GM12875 (cell line): Measurements from ENCODE around the gene CMPK2.

Source experiments
- H3K4me3 ChIP-seq: one replicate; pipeline ENCODE4 v1.5.1; 2011; ENCODE audit warnings: low read depth, low read length, control low read depth
- TF ChIP-seq, protein P1 (sequence below): IDR thresholded peaks from 2 replicates; pipeline ENCODE4 v1.5.1; 2011; ENCODE audit warnings: low read depth, mild to moderate bottlenecking, control low read depth, inconsistent platforms, low read length, moderate library complexity, borderline replicate concordance; ENCODE audit not compliant: insufficient read depth

CMPK2 gene

DNA sequence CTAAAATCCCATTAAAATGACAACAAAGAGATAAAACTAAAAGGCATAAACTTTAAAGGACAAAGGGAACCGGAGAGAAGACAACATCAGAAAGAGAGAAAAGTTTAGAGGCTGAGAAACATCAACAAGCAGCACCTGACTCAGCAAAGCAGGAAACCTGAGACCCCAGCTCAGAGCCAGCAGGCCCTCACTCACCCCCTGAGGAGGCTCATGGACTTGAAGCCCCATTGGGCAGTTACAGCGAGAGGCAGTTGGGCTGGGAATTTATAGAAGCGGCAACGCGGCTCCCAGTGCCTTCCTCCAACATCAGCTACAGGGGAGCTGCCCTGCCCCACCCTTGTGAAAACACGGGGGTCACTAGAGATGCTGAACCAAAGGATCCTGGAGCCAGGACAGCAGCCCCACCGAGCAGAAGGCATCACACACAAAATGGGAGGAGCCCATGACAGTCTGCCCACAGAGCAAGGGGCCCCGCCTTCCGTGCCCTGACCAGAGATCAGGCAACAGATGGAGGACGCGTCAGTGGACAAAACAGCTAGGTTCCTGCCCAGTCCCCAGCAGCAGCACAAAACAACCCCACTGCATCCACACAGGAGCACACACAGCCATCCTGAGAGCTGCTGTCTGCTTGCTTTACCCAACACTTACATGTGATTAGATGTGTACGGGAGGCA lies 52.7 kb downstream of the CMPK2 start:
- TF ChIP-seq, protein P1, sequence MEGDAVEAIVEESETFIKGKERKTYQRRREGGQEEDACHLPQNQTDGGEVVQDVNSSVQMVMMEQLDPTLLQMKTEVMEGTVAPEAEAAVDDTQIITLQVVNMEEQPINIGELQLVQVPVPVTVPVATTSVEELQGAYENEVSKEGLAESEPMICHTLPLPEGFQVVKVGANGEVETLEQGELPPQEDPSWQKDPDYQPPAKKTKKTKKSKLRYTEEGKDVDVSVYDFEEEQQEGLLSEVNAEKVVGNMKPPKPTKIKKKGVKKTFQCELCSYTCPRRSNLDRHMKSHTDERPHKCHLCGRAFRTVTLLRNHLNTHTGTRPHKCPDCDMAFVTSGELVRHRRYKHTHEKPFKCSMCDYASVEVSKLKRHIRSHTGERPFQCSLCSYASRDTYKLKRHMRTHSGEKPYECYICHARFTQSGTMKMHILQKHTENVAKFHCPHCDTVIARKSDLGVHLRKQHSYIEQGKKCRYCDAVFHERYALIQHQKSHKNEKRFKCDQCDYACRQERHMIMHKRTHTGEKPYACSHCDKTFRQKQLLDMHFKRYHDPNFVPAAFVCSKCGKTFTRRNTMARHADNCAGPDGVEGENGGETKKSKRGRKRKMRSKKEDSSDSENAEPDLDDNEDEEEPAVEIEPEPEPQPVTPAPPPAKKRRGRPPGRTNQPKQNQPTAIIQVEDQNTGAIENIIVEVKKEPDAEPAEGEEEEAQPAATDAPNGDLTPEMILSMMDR, result no peak
- H3K4me3 ChIP-seq, result no peak overlapping the region

DNA sequence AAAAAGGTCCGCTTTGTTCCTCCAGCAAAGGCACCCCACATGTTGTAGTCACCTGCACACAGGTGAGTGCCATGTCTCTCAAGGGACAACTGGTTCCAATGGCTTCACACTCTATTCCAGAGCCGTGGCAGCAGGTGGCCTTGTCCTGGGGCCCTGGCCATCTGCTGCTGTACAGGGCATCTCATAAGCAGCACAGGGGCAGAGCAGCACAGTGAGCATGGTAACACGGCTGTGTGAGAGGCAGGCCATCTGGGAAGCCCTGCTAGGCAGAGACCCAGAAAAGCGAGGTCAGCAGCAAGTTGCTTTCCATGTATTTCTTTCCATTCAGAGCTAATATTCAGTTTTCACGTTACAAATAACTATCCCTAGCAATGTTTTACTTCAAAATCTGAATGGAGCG lies 54.7 kb downstream of the CMPK2 start:
- H3K4me3 ChIP-seq, result no peak overlapping the region
- TF ChIP-seq, protein P1, result no peak

DNA sequence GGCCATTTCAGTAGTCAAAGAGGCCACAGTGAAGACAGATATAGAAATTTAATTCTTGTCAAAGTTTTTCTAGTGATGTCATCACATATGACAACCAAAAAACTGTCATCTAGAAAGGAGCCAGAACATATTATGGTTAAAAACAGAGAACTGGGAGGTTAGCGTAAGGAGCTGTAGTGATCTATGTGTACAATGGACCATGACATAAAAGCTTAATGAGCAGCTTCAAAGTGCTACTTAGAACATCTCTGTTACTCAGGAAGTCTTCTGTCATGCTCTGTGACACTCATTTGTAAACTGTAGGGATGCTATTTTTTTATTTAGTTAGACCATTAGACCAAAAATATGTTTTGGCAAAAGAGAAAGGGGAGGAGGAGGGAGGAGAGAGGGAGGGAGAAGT lies 57.3 kb downstream of the CMPK2 start:
- TF ChIP-seq, protein P1, result no peak
- no peak overlapping the region for H3K4me3 ChIP-seq

GRCh38 chr2:6806604-6807003 lies 59.1 kb downstream of the CMPK2 start:
- TF ChIP-seq, protein P1, result no peak
- H3K4me3 ChIP-seq, result no peak overlapping the region

DNA sequence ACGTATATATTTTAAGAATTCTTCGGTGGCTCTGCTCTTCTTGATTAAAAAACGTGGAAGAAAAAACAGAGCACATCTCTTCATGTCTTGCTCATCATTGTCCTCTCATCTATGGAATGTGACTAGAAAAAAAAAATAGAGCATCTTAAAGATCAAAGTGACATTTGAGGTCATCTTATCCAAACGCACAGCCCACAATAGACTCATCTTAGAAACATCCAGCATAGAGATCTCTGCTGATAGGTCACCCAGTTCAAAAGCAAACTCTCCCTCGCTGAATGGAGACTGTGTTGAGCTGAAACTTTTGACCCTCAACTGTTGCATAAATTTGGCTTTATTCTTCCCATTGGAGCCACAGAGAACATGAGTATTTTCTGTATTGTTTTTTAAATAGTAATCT lies 65.2 kb downstream of the CMPK2 start:
- no peak overlapping the region for H3K4me3 ChIP-seq
- TF ChIP-seq, protein P1, result no peak
